ENCODE data around the gene KCNC3.

KCNC3 gene

GRCh38 chr19:50288954-50289353 lies 40.2 kb downstream of the KCNC3 start:
- H3K27ac Mint-ChIP-seq: no peak overlapping the region
- H3K4me1 Mint-ChIP-seq (ENCODE audit: low read depth): no peaks in the 10 kb centered on the region
- H3K27me3 Mint-ChIP-seq: peaks cover 36% of the 10 kb centered on the region
- H3K36me3 Mint-ChIP-seq (ENCODE audit: low read depth): peaks cover 6% of the 10 kb centered on the region
- peaks cover 23% of the 10 kb centered on the region for H3K9me3 Mint-ChIP-seq
- H3K4me3 Mint-ChIP-seq: no peak overlapping the region

GRCh38 chr19:50287331-50287730 lies 41.8 kb downstream of the KCNC3 start:
- H3K4me1 Mint-ChIP-seq (ENCODE audit: low read depth): no peaks in the 10 kb centered on the region
- no peak overlapping the region for H3K4me3 Mint-ChIP-seq
- H3K9me3 Mint-ChIP-seq: peaks cover 23% of the 10 kb centered on the region
- peaks cover 32% of the 10 kb centered on the region for H3K27me3 Mint-ChIP-seq
- no peak overlapping the region for H3K27ac Mint-ChIP-seq
- H3K36me3 Mint-ChIP-seq (ENCODE audit: low read depth): peaks cover 6% of the 10 kb centered on the region

GRCh38 chr19:50286443-50286842 lies 42.7 kb downstream of the KCNC3 start:
- H3K4me1 Mint-ChIP-seq (ENCODE audit: low read depth): no peaks in the 10 kb centered on the region
- H3K27me3 Mint-ChIP-seq: peaks cover 32% of the 10 kb centered on the region
- H3K36me3 Mint-ChIP-seq (ENCODE audit: low read depth): peaks cover 6% of the 10 kb centered on the region
- no peak overlapping the region for H3K27ac Mint-ChIP-seq
- H3K4me3 Mint-ChIP-seq: no peak overlapping the region
- H3K9me3 Mint-ChIP-seq: peaks cover 23% of the 10 kb centered on the region

DNA sequence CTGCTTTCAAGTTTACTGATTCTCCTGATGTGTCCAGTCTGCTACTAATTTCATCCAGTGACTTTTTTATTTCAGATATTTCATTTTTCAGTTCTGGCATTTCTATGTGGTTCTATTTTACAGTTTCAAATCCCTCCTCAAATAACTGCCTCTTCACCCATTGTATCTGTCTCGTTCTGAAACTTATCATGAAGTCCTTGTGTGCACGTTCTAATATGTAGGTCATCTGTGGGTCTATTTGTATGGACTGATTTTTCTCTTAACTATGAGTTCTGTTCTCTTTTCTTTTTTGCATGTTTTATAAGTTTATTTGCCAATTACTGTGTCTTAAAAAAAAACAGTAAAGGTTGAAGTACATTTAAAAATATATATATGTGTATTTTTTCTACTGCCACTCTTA lies 43.3 kb downstream of the KCNC3 start:
- no peaks in the 10 kb centered on the region for H3K4me1 Mint-ChIP-seq (ENCODE audit: low read depth)

DNA sequence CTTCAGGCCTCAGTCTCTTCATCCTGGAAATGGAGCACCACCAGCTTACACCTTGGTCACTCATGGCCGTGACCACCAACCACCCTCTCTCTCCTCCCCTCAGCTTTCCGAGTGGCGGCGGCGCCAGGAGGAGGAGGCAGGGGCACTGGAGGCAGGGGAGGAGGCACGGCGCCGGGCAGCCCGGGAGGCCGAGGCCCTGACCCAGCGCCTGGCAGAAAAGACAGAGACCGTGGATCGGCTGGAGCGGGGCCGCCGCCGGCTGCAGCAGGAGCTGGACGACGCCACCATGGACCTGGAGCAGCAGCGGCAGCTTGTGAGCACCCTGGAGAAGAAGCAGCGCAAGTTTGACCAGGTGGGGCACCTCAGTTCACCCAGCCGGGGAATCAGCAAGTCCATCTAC lies 47.7 kb downstream of the KCNC3 start:
- Mint-ChIP-seq H3K9me3 (peaks cover 12% of the 10 kb centered on the region), H3K27ac (no peak overlapping the region), H3K4me1 (ENCODE audit: low read depth) (no peaks in the 10 kb centered on the region), H3K27me3 (peaks cover 6% of the 10 kb centered on the region), H3K4me3 (no peak overlapping the region), H3K36me3 (ENCODE audit: low read depth) (peaks cover 6% of the 10 kb centered on the region)

More for the DNA sequence above, 43.3 kb downstream of the KCNC3 start:
- Mint-ChIP-seq H3K36me3 (ENCODE audit: low read depth) (peaks cover 6% of the 10 kb centered on the region), H3K27ac (no peak overlapping the region), H3K4me3 (no peak overlapping the region), H3K9me3 (peaks cover 23% of the 10 kb centered on the region), H3K27me3 (peaks cover 32% of the 10 kb centered on the region)

GRCh38 chr19:50280983-50281382 lies 48.2 kb downstream of the KCNC3 start:
- no peaks in the 10 kb centered on the region for H3K4me1 Mint-ChIP-seq (ENCODE audit: low read depth)
- H3K4me3 Mint-ChIP-seq: no peak overlapping the region
- no peak overlapping the region for H3K27ac Mint-ChIP-seq
- H3K9me3 Mint-ChIP-seq: peaks cover 9% of the 10 kb centered on the region
- peaks cover 6% of the 10 kb centered on the region for H3K36me3 Mint-ChIP-seq (ENCODE audit: low read depth)
- peaks cover 8% of the 10 kb centered on the region for H3K27me3 Mint-ChIP-seq

DNA sequence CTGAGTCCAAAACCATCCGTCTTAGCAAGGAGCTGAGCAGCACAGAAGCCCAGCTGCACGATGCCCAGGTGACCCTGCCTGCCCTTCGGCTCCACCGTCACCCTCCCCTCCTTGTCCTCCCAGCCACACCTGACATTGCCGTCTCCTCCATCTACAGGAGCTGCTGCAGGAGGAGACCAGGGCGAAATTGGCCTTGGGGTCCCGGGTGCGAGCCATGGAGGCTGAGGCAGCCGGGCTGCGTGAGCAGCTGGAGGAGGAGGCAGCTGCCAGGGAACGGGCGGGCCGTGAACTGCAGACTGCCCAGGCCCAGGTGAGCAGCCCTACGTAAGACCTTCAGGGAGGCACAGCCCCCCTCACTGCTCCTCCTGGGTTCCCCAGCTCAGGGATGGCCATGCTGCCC lies 49.1 kb downstream of the KCNC3 start:
- Mint-ChIP-seq H3K9me3 (peaks cover 2% of the 10 kb centered on the region), H3K36me3 (ENCODE audit: low read depth) (no peaks in the 10 kb centered on the region), H3K4me1 (ENCODE audit: low read depth) (no peaks in the 10 kb centered on the region)

DNA sequence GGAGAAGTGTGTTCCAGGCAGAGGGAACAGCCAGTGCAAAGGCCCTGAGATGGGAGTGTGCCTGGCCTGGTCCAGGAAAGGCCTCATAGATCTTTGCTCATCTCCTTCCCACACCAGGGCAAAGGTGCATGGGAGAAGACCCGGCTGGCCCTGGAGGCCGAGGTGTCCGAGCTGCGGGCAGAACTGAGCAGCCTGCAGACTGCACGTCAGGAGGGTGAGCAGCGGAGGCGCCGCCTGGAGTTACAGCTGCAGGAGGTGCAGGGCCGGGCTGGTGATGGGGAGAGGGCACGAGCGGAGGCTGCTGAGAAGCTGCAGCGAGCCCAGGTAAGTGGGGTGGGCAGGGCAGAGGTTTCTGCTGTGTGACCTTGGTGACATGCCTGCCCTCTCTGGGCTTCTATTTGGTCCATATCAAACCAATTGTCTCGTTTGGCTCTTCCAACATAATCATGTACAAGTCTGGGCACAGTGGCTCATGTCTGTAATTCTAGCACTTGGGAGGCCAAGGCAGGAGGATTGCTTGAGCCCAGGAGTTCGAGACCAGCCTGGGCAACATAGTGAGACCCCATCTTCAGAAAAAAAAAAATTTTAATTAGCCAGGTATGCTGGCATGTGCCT lies 51.1 kb downstream of the KCNC3 start:
- Mint-ChIP-seq H3K27me3 (peaks cover 3% of the 10 kb centered on the region), H3K36me3 (ENCODE audit: low read depth) (no peaks in the 10 kb centered on the region), H3K4me1 (ENCODE audit: low read depth) (no peaks in the 10 kb centered on the region), H3K4me3 (no peak overlapping the region), H3K9me3 (no peaks in the 10 kb centered on the region), H3K27ac (no peak overlapping the region)

More for the DNA sequence above, 49.1 kb downstream of the KCNC3 start:
- Mint-ChIP-seq H3K27ac (no peak overlapping the region), H3K4me3 (no peak overlapping the region), H3K27me3 (peaks cover 3% of the 10 kb centered on the region)

DNA sequence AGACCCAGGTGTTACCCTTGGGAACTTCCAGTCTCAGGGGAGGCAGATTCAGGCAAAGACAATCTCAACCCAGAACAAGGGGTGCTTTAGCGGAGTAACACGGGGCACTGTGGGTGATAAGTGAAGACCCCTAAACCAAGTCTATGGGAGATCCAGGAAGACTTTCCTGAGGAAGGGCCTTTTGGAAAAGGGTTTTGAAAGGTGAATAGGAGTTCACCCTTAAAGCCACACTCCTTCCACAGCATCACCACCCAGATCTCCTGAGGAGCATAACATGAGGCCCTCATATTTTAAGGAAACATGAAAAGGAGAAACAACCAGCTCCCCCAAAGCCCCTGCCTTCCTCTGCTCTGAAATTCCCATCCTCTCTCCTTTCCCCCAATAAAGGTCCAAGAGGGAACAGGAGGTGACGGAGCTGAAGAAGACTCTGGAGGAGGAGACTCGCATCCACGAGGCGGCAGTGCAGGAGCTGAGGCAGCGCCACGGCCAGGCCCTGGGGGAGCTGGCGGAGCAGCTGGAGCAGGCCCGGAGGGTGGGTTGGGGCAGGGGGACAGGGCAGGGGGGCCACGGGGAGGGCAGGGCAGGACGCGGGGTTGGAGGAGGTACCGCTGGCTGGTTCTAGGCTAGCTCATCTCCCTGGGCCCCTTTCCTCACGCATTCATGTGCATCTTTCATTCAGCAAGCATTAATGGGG lies 52.7 kb downstream of the KCNC3 start:
- H3K4me1 Mint-ChIP-seq (ENCODE audit: low read depth): no peaks in the 10 kb centered on the region

GRCh38 chr19:50275577-50276368 lies 53.4 kb downstream of the KCNC3 start:
- no peaks in the 10 kb centered on the region for H3K9me3 Mint-ChIP-seq
- no peak overlapping the region for H3K27ac Mint-ChIP-seq
- H3K4me1 Mint-ChIP-seq (ENCODE audit: low read depth): no peaks in the 10 kb centered on the region
- no peaks in the 10 kb centered on the region for H3K36me3 Mint-ChIP-seq (ENCODE audit: low read depth)
- no peak overlapping the region for H3K4me3 Mint-ChIP-seq
- peaks cover 3% of the 10 kb centered on the region for H3K27me3 Mint-ChIP-seq

More for the DNA sequence above, 52.7 kb downstream of the KCNC3 start:
- H3K27me3 Mint-ChIP-seq: peaks cover 3% of the 10 kb centered on the region
- H3K27ac Mint-ChIP-seq: no peak overlapping the region
- H3K36me3 Mint-ChIP-seq (ENCODE audit: low read depth): no peaks in the 10 kb centered on the region
- no peaks in the 10 kb centered on the region for H3K9me3 Mint-ChIP-seq
- H3K4me3 Mint-ChIP-seq: no peak overlapping the region

GRCh38 chr19:50273821-50274220 lies 55.4 kb downstream of the KCNC3 start:
- Mint-ChIP-seq H3K36me3 (ENCODE audit: low read depth) (no peaks in the 10 kb centered on the region), H3K4me3 (no peak overlapping the region), H3K9me3 (no peaks in the 10 kb centered on the region), H3K4me1 (ENCODE audit: low read depth) (no peaks in the 10 kb centered on the region), H3K27ac (no peak overlapping the region), H3K27me3 (peaks cover 3% of the 10 kb centered on the region)

DNA sequence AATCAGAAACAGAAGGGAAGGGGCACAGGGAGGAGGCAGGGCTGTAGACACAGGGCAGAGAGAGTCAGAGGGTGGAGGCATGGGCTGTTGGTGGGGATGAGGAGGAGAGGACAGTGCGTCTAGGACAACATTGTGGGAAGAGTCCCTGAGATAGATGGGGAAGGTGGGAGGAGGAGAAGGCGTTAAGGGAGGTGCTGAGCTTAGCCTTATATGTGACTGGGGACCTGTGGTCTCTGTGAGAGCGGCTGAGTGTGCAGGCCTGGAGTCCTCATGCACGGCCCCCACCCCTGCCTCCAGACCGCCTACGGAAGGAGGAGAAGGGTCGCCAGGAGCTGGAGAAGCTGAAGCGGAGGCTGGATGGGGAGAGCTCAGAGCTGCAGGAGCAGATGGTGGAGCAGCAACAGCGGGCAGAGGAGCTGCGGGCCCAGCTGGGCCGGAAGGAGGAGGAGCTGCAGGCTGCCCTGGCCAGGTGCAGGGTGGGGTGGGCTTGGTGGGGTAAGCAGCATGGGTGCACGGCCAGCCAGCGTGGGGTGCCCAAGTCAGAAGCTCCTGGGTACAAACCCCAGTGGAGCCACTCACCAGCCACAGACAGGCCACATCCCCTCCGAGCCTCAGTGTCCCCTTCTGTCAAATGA lies 56.8 kb downstream of the KCNC3 start:
- Mint-ChIP-seq H3K9me3 (no peaks in the 10 kb centered on the region), H3K36me3 (ENCODE audit: low read depth) (no peaks in the 10 kb centered on the region), H3K4me3 (no peak overlapping the region), H3K4me1 (ENCODE audit: low read depth) (no peaks in the 10 kb centered on the region), H3K27me3 (peaks cover 6% of the 10 kb centered on the region), H3K27ac (no peak overlapping the region)

- H3K4me3 Mint-ChIP-seq: no peak overlapping the region
- no peaks in the 10 kb centered on the region for H3K4me1 Mint-ChIP-seq (ENCODE audit: low read depth)
- no peaks in the 10 kb centered on the region for H3K36me3 Mint-ChIP-seq (ENCODE audit: low read depth)
- H3K27ac Mint-ChIP-seq: no peak overlapping the region
- peaks cover 3% of the 10 kb centered on the region for H3K27me3 Mint-ChIP-seq
- H3K9me3 Mint-ChIP-seq: no peaks in the 10 kb centered on the region
Observed at GRCh38 chr19:50269653-50270052, 59.5 kb downstream of the KCNC3 start.

GRCh38 chr19:50268501-50268900 lies 60.7 kb downstream of the KCNC3 start:
- no peaks in the 10 kb centered on the region for H3K36me3 Mint-ChIP-seq (ENCODE audit: low read depth)
- H3K4me1 Mint-ChIP-seq (ENCODE audit: low read depth): no peaks in the 10 kb centered on the region
- no peak overlapping the region for H3K4me3 Mint-ChIP-seq
- H3K27me3 Mint-ChIP-seq: peaks cover 3% of the 10 kb centered on the region
- H3K9me3 Mint-ChIP-seq: no peaks in the 10 kb centered on the region
- H3K27ac Mint-ChIP-seq: no peak overlapping the region

GRCh38 chr19:50268041-50268440 lies 61.1 kb downstream of the KCNC3 start:
- no peaks in the 10 kb centered on the region for H3K4me1 Mint-ChIP-seq (ENCODE audit: low read depth)
- peaks cover 3% of the 10 kb centered on the region for H3K27me3 Mint-ChIP-seq
- no peak overlapping the region for H3K27ac Mint-ChIP-seq
- no peak overlapping the region for H3K4me3 Mint-ChIP-seq
- H3K36me3 Mint-ChIP-seq (ENCODE audit: low read depth): no peaks in the 10 kb centered on the region
- no peaks in the 10 kb centered on the region for H3K9me3 Mint-ChIP-seq
